ENCODE measurements around the gene CERS5. TPM values are rescaled to one million over a fixed set of nuclear protein-coding genes. Genes with fewer than 3 reads are reported as not detected.
A peak's percentile ranks its signal among the peaks of the same experiment; 100 is the strongest.

CERS5 gene
- total RNA-seq, 6 experiments from 2014 or later = 48.0 to 69.3 (median 60.3) TPM

GRCh38 chr12:50211392-50212070 lies 44.4 kb upstream of the CERS5 start:
- no peak for TF ChIP-seq CTCF (IDR thresholded peaks at IDR 0.05)
- H3K4me1 Mint-ChIP-seq (ENCODE audit: low read depth) = peaks cover 54% of the 10 kb centered on the region
- H3K27me3 Mint-ChIP-seq (ENCODE audit: insufficient read depth) = peaks cover 1% of the 10 kb centered on the region
- peak overlapping the region; percentile 69 for H3K4me3 Mint-ChIP-seq
- peaks cover 33% of the 10 kb centered on the region for H3K36me3 Mint-ChIP-seq (ENCODE audit: low read depth)
- peak overlapping the region; percentile 84 for H3K27ac Mint-ChIP-seq
- no peaks in the 10 kb centered on the region for H3K9me3 Mint-ChIP-seq
- DNase-seq = no peak

GRCh38 chr12:50207424-50207823 lies 40.3 kb upstream of the CERS5 start:
- TF ChIP-seq CTCF (IDR thresholded peaks at IDR 0.05) = no peak
- peak overlapping the region; percentile 53; the same call in 1 of the 2 replicates for H3K27ac Mint-ChIP-seq
- H3K9me3 Mint-ChIP-seq = no peaks in the 10 kb centered on the region
- H3K36me3 Mint-ChIP-seq (ENCODE audit: low read depth) = peaks cover 37% of the 10 kb centered on the region
- peaks cover 2% of the 10 kb centered on the region for H3K27me3 Mint-ChIP-seq (ENCODE audit: insufficient read depth)
- H3K4me1 Mint-ChIP-seq (ENCODE audit: low read depth) = peaks cover 54% of the 10 kb centered on the region
- no peak overlapping the region for H3K4me3 Mint-ChIP-seq
- no peak for DNase-seq

- H3K4me1 Mint-ChIP-seq (ENCODE audit: low read depth) = peaks cover 58% of the 10 kb centered on the region
- no peak for DNase-seq
- peaks cover 2% of the 10 kb centered on the region for H3K27me3 Mint-ChIP-seq (ENCODE audit: insufficient read depth)
- no peak for TF ChIP-seq CTCF (IDR thresholded peaks at IDR 0.05)
- peaks cover 43% of the 10 kb centered on the region for H3K36me3 Mint-ChIP-seq (ENCODE audit: low read depth)
- peak overlapping the region; percentile 55 for H3K27ac Mint-ChIP-seq
- H3K4me3 Mint-ChIP-seq = no peak overlapping the region
- H3K9me3 Mint-ChIP-seq = no peaks in the 10 kb centered on the region
Measured at GRCh38 chr12:50205648-50206047, 38.5 kb upstream of the CERS5 start.

GRCh38 chr12:50203691-50204090 lies 36.5 kb upstream of the CERS5 start:
- Mint-ChIP-seq H3K9me3 (no peaks in the 10 kb centered on the region; the same call in 1 of the 2 replicates), H3K27ac (peak overlapping the region; percentile 93), H3K4me1 (ENCODE audit: low read depth) (peaks cover 67% of the 10 kb centered on the region), H3K36me3 (ENCODE audit: low read depth) (peaks cover 55% of the 10 kb centered on the region), H3K4me3 (peak overlapping the region; percentile 77; the same call in 1 of the 2 replicates), H3K27me3 (ENCODE audit: insufficient read depth) (peaks cover 2% of the 10 kb centered on the region)
- no peak for TF ChIP-seq CTCF (IDR thresholded peaks at IDR 0.05)
- no peak for DNase-seq

GRCh38 chr12:50201987-50202521 lies 34.9 kb upstream of the CERS5 start:
- Mint-ChIP-seq H3K36me3 (ENCODE audit: low read depth) (peaks cover 67% of the 10 kb centered on the region), H3K4me1 (ENCODE audit: low read depth) (peaks cover 79% of the 10 kb centered on the region), H3K4me3 (peak overlapping the region; percentile 77), H3K9me3 (no peaks in the 10 kb centered on the region; the same call in 1 of the 2 replicates), H3K27me3 (ENCODE audit: insufficient read depth) (peaks cover 2% of the 10 kb centered on the region), H3K27ac (peak overlapping the region; percentile 93)
- DNase-seq = peak; percentile 97
- TF ChIP-seq CTCF (IDR thresholded peaks at IDR 0.05) = no peak
